Loucy (cell line): ENCODE results near the gene FOXA1.

Experiments used
- H2AFZ ChIP-seq: fragments of 200-600 bp; sonication (generic); 2 replicates; pipeline ENCODE4 v1.6.0; 2016; ENCODE audit warnings: antibody characterized with exemption, mild to moderate bottlenecking, low read length, moderate library complexity
- H3F3A ChIP-seq: fragments of 200-600 bp; 2 replicates; pipeline ENCODE4 v1.6.0; 2016; ENCODE audit warnings: antibody characterized with exemption, low read depth, mild to moderate bottlenecking
- H3K27me3 ChIP-seq: fragments of 200-600 bp; sonication (generic); 2 replicates; pipeline ENCODE4 v1.6.1; 2014; ENCODE audit warnings: low read length, mild to moderate bottlenecking; ENCODE audit not compliant: insufficient read depth, poor library complexity, severe bottlenecking
- H3K36me3 ChIP-seq: fragments of 200-600 bp; sonication (generic); 2 replicates; pipeline ENCODE4 v1.6.1; 2016; ENCODE audit warnings: low read length; ENCODE audit not compliant: insufficient read depth
- H3K4me1 ChIP-seq: fragments of 200-600 bp; sonication (generic); 2 replicates; pipeline ENCODE4 v1.5.1; 2014; ENCODE audit warnings: low read length, mild to moderate bottlenecking; ENCODE audit not compliant: insufficient read depth, poor library complexity, severe bottlenecking
- H3K4me2 ChIP-seq: fragments of 200-600 bp; sonication (generic); 2 replicates; pipeline ENCODE4 v1.6.0; 2014; ENCODE audit warnings: antibody characterized with exemption, low read length, low read depth, mild to moderate bottlenecking; ENCODE audit not compliant: poor library complexity, severe bottlenecking
- H3K4me3 ChIP-seq: fragments of 200-600 bp; sonication (generic); 2 replicates; pipeline ENCODE4 v1.5.1; 2014; ENCODE audit warnings: low read length, mild to moderate bottlenecking, mixed read lengths; ENCODE audit not compliant: poor library complexity, severe bottlenecking
- H3K79me2 ChIP-seq: fragments of 200-600 bp; sonication (generic); 2 replicates; pipeline ENCODE4 v1.6.1; 2014; ENCODE audit warnings: low read length; ENCODE audit not compliant: insufficient read depth
- H3K9ac ChIP-seq: fragments of 200-600 bp; sonication (generic); 2 replicates; pipeline ENCODE4 v1.6.0; 2014; ENCODE audit warnings: mild to moderate bottlenecking, low read depth, low read length, moderate library complexity; ENCODE audit not compliant: poor library complexity, severe bottlenecking
- H3K9me2 ChIP-seq: fragments of 200-600 bp; sonication (generic); replicated peaks from 2 replicates; pipeline ENCODE4 v1.6.1; 2016; ENCODE audit warnings: low read depth, low read length, mixed read lengths
- H3K9me3 ChIP-seq: fragments of 200-600 bp; sonication (generic); 2 replicates; pipeline ENCODE4 v1.6.1; 2014; ENCODE audit warnings: mild to moderate bottlenecking, antibody characterized with exemption, low read length, low read depth; ENCODE audit not compliant: insufficient read depth
- H4K20me1 ChIP-seq: fragments of 200-600 bp; sonication (generic); 2 replicates; pipeline ENCODE4 v1.6.0; 2014; ENCODE audit warnings: antibody characterized with exemption, low read length, mild to moderate bottlenecking; ENCODE audit not compliant: insufficient read depth, poor library complexity, severe bottlenecking
- CTCF ChIP-seq: fragments of 200-600 bp; sonication (generic); conservative IDR thresholded peaks from 2 replicates; pipeline ENCODE4 v1.5.1; 2014; ENCODE audit warnings: mild to moderate bottlenecking, antibody characterized with exemption, low read length
- EZH2phosphoT487 ChIP-seq: fragments of 200-600 bp; IDR thresholded peaks from 2 replicates; pipeline ENCODE4 v1.6.1; 2018; ENCODE audit warnings: antibody characterized with exemption, mild to moderate bottlenecking, moderate library complexity, borderline replicate concordance

FOXA1 gene

GRCh38 chr14:37622231-37622923, 27.3 kb upstream of the FOXA1 start:
- Histone ChIP-seq H3K4me1 (no peaks in the 10 kb centered on the region), H3K27me3 (no peaks in the 10 kb centered on the region), H3K9me2 (no peaks in the 10 kb centered on the region), H3K9me3 (no peaks in the 10 kb centered on the region), H2AFZ (no peak overlapping the region), H3K4me2 (no peak overlapping the region), H3K79me2 (no peaks in the 10 kb centered on the region), H4K20me1 (no peaks in the 10 kb centered on the region), H3K4me3 (no peak overlapping the region), H3F3A (no peaks in the 10 kb centered on the region), H3K9ac (no peak overlapping the region), H3K36me3 (no peaks in the 10 kb centered on the region)
- TF ChIP-seq EZH2phosphoT487: no peak
- TF ChIP-seq CTCF: no peak

- Histone ChIP-seq H3K4me3 (no peak overlapping the region), H3K9ac (no peak overlapping the region), H2AFZ (no peak overlapping the region), H3K36me3 (no peaks in the 10 kb centered on the region), H3K79me2 (no peaks in the 10 kb centered on the region), H3K4me2 (no peak overlapping the region), H3K27me3 (no peaks in the 10 kb centered on the region), H3K4me1 (no peaks in the 10 kb centered on the region), H3K9me2 (no peaks in the 10 kb centered on the region), H4K20me1 (no peaks in the 10 kb centered on the region), H3K9me3 (peaks cover 5% of the 10 kb centered on the region; the same call in 1 of the 2 replicates), H3F3A (no peaks in the 10 kb centered on the region)
- TF ChIP-seq EZH2phosphoT487: no peak
- no peak for TF ChIP-seq CTCF
Observed at GRCh38 chr14:37620856-37621255, 25.8 kb upstream of the FOXA1 start.

GRCh38 chr14:37618498-37619028, 23.5 kb upstream of the FOXA1 start:
- Histone ChIP-seq H3K4me3 (no peak overlapping the region), H3K4me2 (no peak overlapping the region), H3K79me2 (no peaks in the 10 kb centered on the region)

More at GRCh38 chr14:37618498-37619028, 23.5 kb upstream of the FOXA1 start:
- H2AFZ ChIP-seq: no peak overlapping the region
- no peaks in the 10 kb centered on the region for H3K4me1 ChIP-seq
- H3F3A ChIP-seq: no peaks in the 10 kb centered on the region
- H3K9me2 ChIP-seq: no peaks in the 10 kb centered on the region
- no peak for TF ChIP-seq CTCF
- no peak for TF ChIP-seq EZH2phosphoT487
- no peak overlapping the region for H3K9ac ChIP-seq
- H3K36me3 ChIP-seq: no peaks in the 10 kb centered on the region
- H4K20me1 ChIP-seq: no peaks in the 10 kb centered on the region
- H3K9me3 ChIP-seq: peaks cover 8% of the 10 kb centered on the region; the same call in 1 of the 2 replicates
- no peaks in the 10 kb centered on the region for H3K27me3 ChIP-seq
